Vagina (tissue), 2 donors: Measurements from ENCODE around the gene ELOVL5. TPM values are rescaled to one million over a fixed set of nuclear protein-coding genes. Genes with fewer than 3 reads are reported as not detected.
"Not testable (repeated sequence)": the region's sequence is repeated elsewhere in the genome, so short reads cannot be mapped to it uniquely, and the experiment has no call there.

ENCODE experiments used
- DNase-seq, 2 donors: peaks; one replicate each; pipeline ENCODE4 v3.0.0-alpha.2; 2017; ENCODE audit errors: extremely low spot score in 2 of 2
- H3K27ac ChIP-seq: fragments of 200-600 bp; sonication (generic); one replicate; pipeline ENCODE4 v1.5.1; 2019
- H3K27me3 ChIP-seq: fragments of 200-600 bp; sonication (generic); one replicate; pipeline ENCODE4 v1.5.1; 2019
- H3K36me3 ChIP-seq, 2 donors: fragments of 200-600 bp; sonication (generic); one replicate each; pipeline ENCODE4 v1.5.1; 2017 to 2019
- H3K4me1 ChIP-seq: fragments of 200-600 bp; sonication (generic); one replicate; pipeline ENCODE4 v1.5.1; 2019
- H3K4me3 ChIP-seq, 2 donors: fragments of 200-600 bp; sonication (generic); 1 replicate in 1 of 2; 2 replicates in 1 of 2; pipeline ENCODE4 v1.5.1; 2016 to 2019
- H3K9me3 ChIP-seq: fragments of 200-600 bp; sonication (generic); one replicate; pipeline ENCODE4 v1.5.1; 2019
- CTCF ChIP-seq, 3 experiments: fragments of 450-650 bp in 2 of 3; fragments of 200-600 bp in 1 of 3; sonication (generic) in 1 of 3; IDR thresholded peaks; one replicate each; pipeline ENCODE4 v1.5.1; 2017 to 2019; ENCODE audit warnings: antibody characterized with exemption in 3 of 3, mild to moderate bottlenecking in 2 of 3, moderate library complexity in 2 of 3
- POLR2A ChIP-seq, 2 donors: fragments of 450-650 bp; IDR thresholded peaks; one replicate each; pipeline ENCODE4 v1.6.1; 2017; ENCODE audit warnings: antibody characterized with exemption in 2 of 2, mild to moderate bottlenecking in 2 of 2, moderate library complexity in 2 of 2
- POLR2AphosphoS5 ChIP-seq, 2 donors: sonication (generic); formaldehyde crosslinking; IDR thresholded peaks; one replicate each; pipeline ENCODE4 v1.9.0; 2017; ENCODE audit warnings: antibody characterized with exemption in 2 of 2, mild to moderate bottlenecking in 2 of 2, low read depth in 1 of 2; ENCODE audit not compliant: insufficient read depth in 1 of 2
- intact Hi-C: fragments of 100-400 bp; cut with DNase I; formaldehyde crosslinking; loops from one replicate; pipeline ENCODE4 v1.15.1; 2023
- total RNA-seq: library from RNA; depleted of rRNA; stranded (reverse); fragments of >200 nt; gene quantifications from one replicate; pipeline ENCODE4 v1.2.3, GENCODE V29; 2016

The ELOVL5 gene
- total RNA-seq, 1 donor from 2014 or later, result 42.5 TPM

DNA sequence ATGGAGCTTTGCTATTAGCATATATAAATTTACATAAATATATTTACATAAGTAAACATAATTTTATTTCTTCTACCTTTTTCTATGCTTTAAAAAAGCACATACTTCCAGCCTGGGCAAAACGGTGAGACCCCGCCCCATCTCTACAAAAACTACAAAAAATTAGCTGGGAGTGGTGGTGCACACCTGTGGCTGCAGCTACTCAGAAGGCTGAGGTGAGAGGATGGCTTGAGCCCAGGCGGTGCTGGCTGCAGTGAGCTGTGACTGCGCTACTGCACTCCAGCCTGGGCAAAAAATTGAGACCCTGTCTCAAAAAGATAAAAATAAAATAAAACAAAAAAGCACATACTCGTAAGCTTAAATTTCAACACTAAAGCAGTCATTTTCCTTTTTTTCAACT is 30.3 kb downstream of the ELOVL5 start:
- Histone ChIP-seq H3K27ac (no peak overlapping the region), H3K4me3 (no peak overlapping the region), H3K36me3 (no peaks in the 10 kb centered on the region), H3K4me1 (peaks cover 47% of the 10 kb centered on the region), H3K27me3 (no peaks in the 10 kb centered on the region), H3K9me3 (no peaks in the 10 kb centered on the region)
- DNase-seq, result no peak
- no peak for TF ChIP-seq POLR2A (IDR thresholded peaks at IDR 0.05)
- no peak for TF ChIP-seq POLR2AphosphoS5 (IDR thresholded peaks at IDR 0.05; ENCODE audit: insufficient read depth in 1 of 2, low read depth in 1 of 2)
- no peak for TF ChIP-seq CTCF (IDR thresholded peaks at IDR 0.05)
- intact Hi-C loops, result no loop called here

DNA sequence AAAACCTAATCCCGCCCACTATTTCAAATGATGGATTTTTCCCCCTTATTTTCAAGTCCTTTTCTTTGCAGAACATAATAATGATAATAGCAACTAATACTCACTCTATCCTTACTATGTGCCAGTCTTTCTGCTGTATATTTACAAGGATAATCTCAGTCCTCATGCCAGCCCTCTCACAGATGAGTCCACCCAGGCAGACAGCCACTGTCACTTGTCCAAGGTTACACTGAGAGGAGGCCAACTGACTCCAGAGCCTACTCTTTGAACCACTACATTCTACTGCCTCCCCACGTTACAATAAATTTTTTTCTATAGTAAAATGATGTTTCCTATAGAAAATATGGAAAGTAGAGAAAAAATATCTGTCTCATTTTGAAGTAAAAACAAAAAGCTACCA is 30.9 kb downstream of the ELOVL5 start:
- intact Hi-C loops, result no loop called here
- no peak for DNase-seq
- no peaks in the 10 kb centered on the region for H3K9me3 ChIP-seq
- H3K36me3 ChIP-seq, result no peaks in the 10 kb centered on the region
- no peak for TF ChIP-seq POLR2AphosphoS5 (IDR thresholded peaks at IDR 0.05; ENCODE audit: insufficient read depth in 1 of 2, low read depth in 1 of 2)
- TF ChIP-seq CTCF (IDR thresholded peaks at IDR 0.05), result no peak
- no peak for TF ChIP-seq POLR2A (IDR thresholded peaks at IDR 0.05)
- H3K27ac ChIP-seq, result no peak overlapping the region
- no peaks in the 10 kb centered on the region for H3K27me3 ChIP-seq
- peaks cover 44% of the 10 kb centered on the region for H3K4me1 ChIP-seq
- no peak overlapping the region for H3K4me3 ChIP-seq

GRCh38 chr6:53317299-53317698 is 31.5 kb downstream of the ELOVL5 start:
- H3K4me1 ChIP-seq, result peaks cover 38% of the 10 kb centered on the region
- H3K36me3 ChIP-seq, H3K4me3 ChIP-seq, DNase-seq, H3K27me3 ChIP-seq, H3K9me3 ChIP-seq, intact Hi-C loops, H3K27ac ChIP-seq: not testable (repeated sequence)

DNA sequence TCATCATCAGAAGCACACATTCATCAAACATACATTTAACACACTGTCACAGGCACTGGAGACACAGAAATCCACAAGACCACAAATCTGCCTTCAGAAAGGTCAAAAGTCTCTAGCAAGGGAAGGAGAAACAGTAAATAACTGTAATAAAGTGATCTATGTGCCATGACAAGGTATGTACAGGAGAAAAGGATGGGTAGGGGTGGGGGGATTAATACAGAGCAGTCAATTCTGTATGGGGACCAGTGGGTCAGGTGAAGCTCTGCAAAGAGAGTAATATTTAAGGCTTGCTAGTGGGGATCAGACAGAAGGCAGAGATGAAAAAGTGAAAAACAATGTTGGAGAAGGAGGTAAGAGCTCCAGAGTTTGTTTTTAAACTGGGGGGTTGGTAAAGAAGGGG is 32.6 kb downstream of the ELOVL5 start:
- no peak for TF ChIP-seq CTCF (IDR thresholded peaks at IDR 0.05)
- TF ChIP-seq POLR2A (IDR thresholded peaks at IDR 0.05), result no peak
- TF ChIP-seq POLR2AphosphoS5 (IDR thresholded peaks at IDR 0.05; ENCODE audit: insufficient read depth in 1 of 2, low read depth in 1 of 2), result no peak
- H3K4me1 ChIP-seq, result peaks cover 29% of the 10 kb centered on the region
- DNase-seq, result no peak
- intact Hi-C loops, result no loop called here
- H3K4me3 ChIP-seq, result no peak overlapping the region
- H3K27ac ChIP-seq, result no peak overlapping the region
- no peaks in the 10 kb centered on the region for H3K36me3 ChIP-seq
- no peaks in the 10 kb centered on the region for H3K9me3 ChIP-seq
- no peaks in the 10 kb centered on the region for H3K27me3 ChIP-seq

GRCh38 chr6:53315086-53315724 is 33.5 kb downstream of the ELOVL5 start:
- H3K9me3 ChIP-seq, result no peaks in the 10 kb centered on the region
- intact Hi-C loops, result no loop called here
- H3K4me1 ChIP-seq, result peaks cover 29% of the 10 kb centered on the region
- H3K27me3 ChIP-seq, result no peaks in the 10 kb centered on the region
- H3K4me3 ChIP-seq, result no peak overlapping the region
- H3K36me3 ChIP-seq, result no peaks in the 10 kb centered on the region
- TF ChIP-seq POLR2A (IDR thresholded peaks at IDR 0.05) (no peak), CTCF (IDR thresholded peaks at IDR 0.05) (no peak), POLR2AphosphoS5 (IDR thresholded peaks at IDR 0.05; ENCODE audit: insufficient read depth in 1 of 2, low read depth in 1 of 2) (no peak)
- H3K27ac ChIP-seq, result no peak overlapping the region
- DNase-seq, result no peak
